ENCODE data around the gene SLC26A4. TPM values are rescaled to one million over a fixed set of nuclear protein-coding genes. Genes with fewer than 3 reads are reported as not detected.

The SLC26A4 gene
- polyA plus RNA-seq, 4 donors = 2.6 to 7.9 (median 3.4) TPM

- no peak for DNase-seq (ENCODE audit: low read depth in 4 of 4, low spot score in 3 of 4)
Measured at GRCh38 chr7:107658467-107658866, 2.2 kb upstream of the SLC26A4 start.

GRCh38 chr7:107659666-107660065, 962 bp upstream of the SLC26A4 start:
- no peak for DNase-seq (ENCODE audit: low read depth in 4 of 4, low spot score in 3 of 4)

GRCh38 chr7:107661081-107661864, 645 bp downstream of the SLC26A4 start:
- peak in 3 of 4 donors; percentile 25 to 49 (median 27) for DNase-seq (ENCODE audit: low read depth in 4 of 4, low spot score in 3 of 4)

GRCh38 chr7:107661865-107662379, 1.3 kb downstream of the SLC26A4 start:
- no peak for DNase-seq (ENCODE audit: low read depth in 4 of 4, low spot score in 3 of 4)

GRCh38 chr7:107663196-107663595, 2.6 kb downstream of the SLC26A4 start:
- DNase-seq (ENCODE audit: low read depth in 4 of 4, low spot score in 3 of 4) = no peak

GRCh38 chr7:107666790-107667189, 6.2 kb downstream of the SLC26A4 start:
- no peak for DNase-seq (ENCODE audit: low read depth in 4 of 4, low spot score in 3 of 4)

- no peak for DNase-seq (ENCODE audit: low read depth in 4 of 4, low spot score in 3 of 4)
Measured at GRCh38 chr7:107667341-107667740, 6.7 kb downstream of the SLC26A4 start.

GRCh38 chr7:107668296-107668695, 7.7 kb downstream of the SLC26A4 start:
- no peak for DNase-seq (ENCODE audit: low read depth in 4 of 4, low spot score in 3 of 4)

- DNase-seq (ENCODE audit: low read depth in 4 of 4, low spot score in 3 of 4) = no peak
Measured at GRCh38 chr7:107672183-107672582, 11.6 kb downstream of the SLC26A4 start.

GRCh38 chr7:107676249-107676648, 15.6 kb downstream of the SLC26A4 start:
- no peak for DNase-seq (ENCODE audit: low read depth in 4 of 4, low spot score in 3 of 4)

- DNase-seq (ENCODE audit: low read depth in 4 of 4, low spot score in 3 of 4) = no peak
Measured at GRCh38 chr7:107678110-107678753, 17.6 kb downstream of the SLC26A4 start.

- DNase-seq (ENCODE audit: low read depth in 4 of 4, low spot score in 3 of 4) = no peak
Measured at GRCh38 chr7:107680478-107680877, 19.9 kb downstream of the SLC26A4 start.

- no peak for DNase-seq (ENCODE audit: low read depth in 4 of 4, low spot score in 3 of 4)
Measured at GRCh38 chr7:107682886-107683285, 22.3 kb downstream of the SLC26A4 start.

- DNase-seq (ENCODE audit: low read depth in 4 of 4, low spot score in 3 of 4) = no peak
Measured at GRCh38 chr7:107684287-107684686, 23.7 kb downstream of the SLC26A4 start.

- DNase-seq (ENCODE audit: low read depth in 4 of 4, low spot score in 3 of 4) = no peak
Measured at GRCh38 chr7:107684947-107685463, 24.4 kb downstream of the SLC26A4 start.

GRCh38 chr7:107686816-107687387, 26.3 kb downstream of the SLC26A4 start:
- no peak for DNase-seq (ENCODE audit: low read depth in 4 of 4, low spot score in 3 of 4)

- no peak for DNase-seq (ENCODE audit: low read depth in 4 of 4, low spot score in 3 of 4)
Measured at GRCh38 chr7:107687656-107688055, 27.0 kb downstream of the SLC26A4 start.

- DNase-seq (ENCODE audit: low read depth in 4 of 4, low spot score in 3 of 4) = no peak
Measured at GRCh38 chr7:107689553-107689952, 28.9 kb downstream of the SLC26A4 start.

- DNase-seq (ENCODE audit: low read depth in 4 of 4, low spot score in 3 of 4) = no peak
Measured at GRCh38 chr7:107690084-107690483, 29.5 kb downstream of the SLC26A4 start.

GRCh38 chr7:107690611-107691010, 30.0 kb downstream of the SLC26A4 start:
- peak in 1 of 4 donors; percentile 8 for DNase-seq (ENCODE audit: low read depth in 4 of 4, low spot score in 3 of 4)

GRCh38 chr7:107691716-107692115, 31.1 kb downstream of the SLC26A4 start:
- DNase-seq (ENCODE audit: low read depth in 4 of 4, low spot score in 3 of 4) = no peak
